CD4-positive, alpha-beta T cell treated with Interleukin-17A for 4 hours (primary cell): Measurements from ENCODE around the gene PLXNB2.
A peak's percentile ranks its signal among the peaks of the same experiment; 100 is the strongest.

Experiments used
- DNase-seq: peaks from one replicate; pipeline ENCODE4 v3.0.0-alpha.2; 2020; ENCODE audit warnings: mixed read lengths

Gene PLXNB2

GRCh38 chr22:50261615-50262459 is 45.6 kb downstream of the PLXNB2 start, which contains the start of gene MAPK12:
Gene MAPK12 (minus strand): TSS chr22:50261683. CDS start chr22:50261509, 174 bp downstream.
- DNase-seq, result no peak

GRCh38 chr22:50260801-50261614 is 46.4 kb downstream of the PLXNB2 start:
- DNase-seq, result no peak

- DNase-seq, result no peak
These were observed 47.0 kb downstream of the PLXNB2 start for GRCh38 chr22:50260434-50260800.

GRCh38 chr22:50259302-50259701 is 48.1 kb downstream of the PLXNB2 start:
- DNase-seq, result no peak

GRCh38 chr22:50258361-50259292 is 48.8 kb downstream of the PLXNB2 start:
- no peak for DNase-seq

GRCh38 chr22:50257451-50258360 is 49.7 kb downstream of the PLXNB2 start:
- DNase-seq, result no peak

GRCh38 chr22:50257041-50257440 is 50.4 kb downstream of the PLXNB2 start:
- DNase-seq, result no peak

GRCh38 chr22:50256258-50256862 is 51.1 kb downstream of the PLXNB2 start:
- no peak for DNase-seq

- no peak for DNase-seq
These were observed 51.8 kb downstream of the PLXNB2 start for GRCh38 chr22:50255607-50256006.

GRCh38 chr22:50255099-50255498 is 52.3 kb downstream of the PLXNB2 start:
- no peak for DNase-seq

- no peak for DNase-seq
These were observed 53.5 kb downstream of the PLXNB2 start for GRCh38 chr22:50253941-50254340.

- DNase-seq, result no peak
These were observed 54.2 kb downstream of the PLXNB2 start for GRCh38 chr22:50253046-50253915.

- peak; percentile 79 for DNase-seq
These were observed 55.1 kb downstream of the PLXNB2 start for GRCh38 chr22:50252082-50253045.

- DNase-seq, result peak; percentile 15
These were observed 55.9 kb downstream of the PLXNB2 start for GRCh38 chr22:50251477-50252081.

- DNase-seq, result peak; percentile 90
These were observed 56.6 kb downstream of the PLXNB2 start, which contains the start of gene HDAC10 for GRCh38 chr22:50250555-50251476. Gene HDAC10 (minus strand): TSS chr22:50251265. CDS start chr22:50251032, 233 bp downstream.

GRCh38 chr22:50250249-50250554 is 57.2 kb downstream of the PLXNB2 start:
- no peak for DNase-seq
